Transverse colon (tissue), 3 donors: ENCODE results near the gene MDH2.
"Not testable (repeated sequence)": the region's sequence is repeated elsewhere in the genome, so short reads cannot be mapped to it uniquely, and the experiment has no call there.

Source experiments
- CTCF ChIP-seq, 5 experiments: fragments of 200-600 bp in 3 of 5; fragments of 450-650 bp in 2 of 5; sonication (generic) in 3 of 5; IDR thresholded peaks; 1 replicate in 2 of 5; 2 replicates in 3 of 5; pipeline ENCODE4 v1.5.1; 2016 to 2017; ENCODE audit warnings: antibody characterized with exemption in 5 of 5, inconsistent platforms in 3 of 5, mild to moderate bottlenecking in 2 of 5, moderate library complexity in 1 of 5
- POLR2A ChIP-seq: fragments of 450-650 bp; IDR thresholded peaks from one replicate; pipeline ENCODE4 v1.6.1; 2016; ENCODE audit warnings: antibody characterized with exemption, mild to moderate bottlenecking, moderate library complexity

- TF ChIP-seq CTCF (IDR thresholded peaks at IDR 0.05); POLR2A: not testable (repeated sequence)
Observed at GRCh38 chr7:76087362-76087791, 39.5 kb downstream of the MDH2 start.
